Parathyroid adenoma (tissue), 2 donors: ENCODE measurements around the gene CD247.

Source experiments
- H2AFZ ChIP-seq: fragments of 300-600 bp; sonication (generic); one replicate; pipeline ENCODE4 v1.7.0; 2017; ENCODE audit warnings: antibody characterized with exemption, mild to moderate bottlenecking
- H3K27ac ChIP-seq: fragments of 300-600 bp; sonication (generic); one replicate; pipeline ENCODE4 v1.7.0; 2017
- H3K27me3 ChIP-seq: fragments of 300-600 bp; sonication (generic); one replicate; pipeline ENCODE4 v1.7.0; 2017; ENCODE audit warnings: low read length; ENCODE audit not compliant: control insufficient read depth, insufficient read depth
- H3K36me3 ChIP-seq: fragments of 300-600 bp; sonication (generic); one replicate; pipeline ENCODE4 v1.7.0; 2017; ENCODE audit warnings: low read length; ENCODE audit not compliant: control insufficient read depth, insufficient read depth
- H3K4me1 ChIP-seq: fragments of 300-600 bp; sonication (generic); one replicate; pipeline ENCODE4 v1.7.0; 2017; ENCODE audit warnings: control low read depth
- H3K4me2 ChIP-seq: fragments of 300-600 bp; sonication (generic); one replicate; pipeline ENCODE4 v1.7.0; 2017; ENCODE audit warnings: low read length
- H3K4me3 ChIP-seq: fragments of 300-600 bp; sonication (generic); one replicate; pipeline ENCODE4 v1.7.0; 2017; ENCODE audit warnings: low read depth, low read length
- H3K79me2 ChIP-seq: fragments of 300-600 bp; sonication (generic); one replicate; pipeline ENCODE4 v1.7.0; 2017; ENCODE audit warnings: control low read depth
- H3K9ac ChIP-seq: fragments of 300-600 bp; sonication (generic); one replicate; pipeline ENCODE4 v1.7.0; 2017; ENCODE audit warnings: mild to moderate bottlenecking
- H3K9me3 ChIP-seq: fragments of 300-600 bp; sonication (generic); one replicate; pipeline ENCODE4 v1.7.0; 2017; ENCODE audit warnings: low read length; ENCODE audit not compliant: control insufficient read depth
- CTCF ChIP-seq: fragments of 300-600 bp; sonication (generic); IDR thresholded peaks from one replicate; pipeline ENCODE4 v1.7.0; 2017; ENCODE audit warnings: antibody characterized with exemption, mild to moderate bottlenecking
- donor health status: primary hyperparathyroidism.

Gene CD247

GRCh38 chr1:167538657-167539056 is 20.3 kb upstream of the CD247 start:
- H3K4me1 ChIP-seq, result no peaks in the 10 kb centered on the region
- H3K9me3 ChIP-seq, result no peaks in the 10 kb centered on the region
- H3K4me2 ChIP-seq, result no peak overlapping the region
- H3K36me3 ChIP-seq, result no peaks in the 10 kb centered on the region
- H3K27ac ChIP-seq, result no peak overlapping the region
- H3K9ac ChIP-seq, result no peak overlapping the region
- no peak for TF ChIP-seq CTCF
- no peak overlapping the region for H2AFZ ChIP-seq
- H3K27me3 ChIP-seq, result no peaks in the 10 kb centered on the region
- no peak overlapping the region for H3K4me3 ChIP-seq
- no peaks in the 10 kb centered on the region for H3K79me2 ChIP-seq

- H3K4me3 ChIP-seq, result no peak overlapping the region
- no peak overlapping the region for H3K9ac ChIP-seq
- no peak overlapping the region for H3K27ac ChIP-seq
- no peak overlapping the region for H3K4me2 ChIP-seq
- H2AFZ ChIP-seq, result no peak overlapping the region
- no peaks in the 10 kb centered on the region for H3K36me3 ChIP-seq
- H3K9me3 ChIP-seq, result no peaks in the 10 kb centered on the region
- peak; percentile 68 for TF ChIP-seq CTCF
- no peaks in the 10 kb centered on the region for H3K4me1 ChIP-seq
- no peaks in the 10 kb centered on the region for H3K79me2 ChIP-seq
- no peaks in the 10 kb centered on the region for H3K27me3 ChIP-seq
Observed at GRCh38 chr1:167533851-167534300, 15.5 kb upstream of the CD247 start.

- Histone ChIP-seq H3K36me3 (no peaks in the 10 kb centered on the region), H3K27ac (no peak overlapping the region), H3K9ac (no peak overlapping the region), H3K4me3 (no peak overlapping the region), H3K4me1 (no peaks in the 10 kb centered on the region), H3K9me3 (no peaks in the 10 kb centered on the region), H3K79me2 (no peaks in the 10 kb centered on the region), H2AFZ (no peak overlapping the region), H3K4me2 (no peak overlapping the region), H3K27me3 (no peaks in the 10 kb centered on the region)
- no peak for TF ChIP-seq CTCF
Observed at GRCh38 chr1:167532964-167533824, 14.9 kb upstream of the CD247 start.

GRCh38 chr1:167532375-167532774 is 14.0 kb upstream of the CD247 start:
- no peak overlapping the region for H3K4me3 ChIP-seq
- H3K79me2 ChIP-seq, result no peaks in the 10 kb centered on the region
- H3K4me1 ChIP-seq, result no peaks in the 10 kb centered on the region
- no peak overlapping the region for H2AFZ ChIP-seq
- no peaks in the 10 kb centered on the region for H3K27me3 ChIP-seq
- H3K9me3 ChIP-seq, result no peaks in the 10 kb centered on the region
- no peaks in the 10 kb centered on the region for H3K36me3 ChIP-seq
- no peak for TF ChIP-seq CTCF
- H3K9ac ChIP-seq, result no peak overlapping the region
- H3K4me2 ChIP-seq, result no peak overlapping the region
- H3K27ac ChIP-seq, result no peak overlapping the region
